GM19025 (cell line): ENCODE measurements around the gene RELA.

ENCODE experiments used
- ATAC-seq: cut with Tn5 transposase; IDR thresholded peaks from one replicate; pipeline ENCODE4 v1.9.1; 2021; ENCODE audit warnings: mild to moderate bottlenecking, low read depth, moderate library complexity; ENCODE audit not compliant: unreplicated experiment

The RELA gene

GRCh38 chr11:65616575-65617001 lies 46.1 kb downstream of the RELA start:
- no peak for ATAC-seq

GRCh38 chr11:65615950-65616574 lies 46.7 kb downstream of the RELA start:
- peak; percentile 0 for ATAC-seq

GRCh38 chr11:65615229-65615949 lies 47.3 kb downstream of the RELA start, which contains the start of gene PCNX3:
Gene PCNX3 (plus strand): TSS chr11:65615776. CDS start chr11:65616312, 536 bp downstream.
- peak; percentile 74 for ATAC-seq

GRCh38 chr11:65613091-65613928 lies 49.4 kb downstream of the RELA start:
- no peak for ATAC-seq

GRCh38 chr11:65612691-65613090 lies 50.0 kb downstream of the RELA start:
- ATAC-seq, result no peak

- ATAC-seq, result no peak
Observed at GRCh38 chr11:65611758-65612603, 50.7 kb downstream of the RELA start.

GRCh38 chr11:65611028-65611757 lies 51.5 kb downstream of the RELA start:
- ATAC-seq, result no peak

- ATAC-seq, result no peak
Observed at GRCh38 chr11:65610404-65610803, 52.3 kb downstream of the RELA start.

- no peak for ATAC-seq
Observed at GRCh38 chr11:65609665-65610064, 53.1 kb downstream of the RELA start.

GRCh38 chr11:65609229-65609628 lies 53.5 kb downstream of the RELA start:
- ATAC-seq, result no peak

- no peak for ATAC-seq
Observed at GRCh38 chr11:65607614-65608426, 54.9 kb downstream of the RELA start.

GRCh38 chr11:65606876-65607613 lies 55.7 kb downstream of the RELA start:
- ATAC-seq, result no peak

GRCh38 chr11:65604258-65604657 lies 58.5 kb downstream of the RELA start:
- no peak for ATAC-seq
